GM18511 (cell line): Measurements from ENCODE around the gene HDHD3.
"Not testable (repeated sequence)": the region's sequence is repeated elsewhere in the genome, so short reads cannot be mapped to it uniquely, and the experiment has no call there.

ENCODE experiments used
- ATAC-seq: cut with Tn5 transposase; IDR thresholded peaks from one replicate; pipeline ENCODE4 v1.9.1; 2021; ENCODE audit warnings: mild to moderate bottlenecking, moderate library complexity; ENCODE audit not compliant: unreplicated experiment

HDHD3 gene

DNA sequence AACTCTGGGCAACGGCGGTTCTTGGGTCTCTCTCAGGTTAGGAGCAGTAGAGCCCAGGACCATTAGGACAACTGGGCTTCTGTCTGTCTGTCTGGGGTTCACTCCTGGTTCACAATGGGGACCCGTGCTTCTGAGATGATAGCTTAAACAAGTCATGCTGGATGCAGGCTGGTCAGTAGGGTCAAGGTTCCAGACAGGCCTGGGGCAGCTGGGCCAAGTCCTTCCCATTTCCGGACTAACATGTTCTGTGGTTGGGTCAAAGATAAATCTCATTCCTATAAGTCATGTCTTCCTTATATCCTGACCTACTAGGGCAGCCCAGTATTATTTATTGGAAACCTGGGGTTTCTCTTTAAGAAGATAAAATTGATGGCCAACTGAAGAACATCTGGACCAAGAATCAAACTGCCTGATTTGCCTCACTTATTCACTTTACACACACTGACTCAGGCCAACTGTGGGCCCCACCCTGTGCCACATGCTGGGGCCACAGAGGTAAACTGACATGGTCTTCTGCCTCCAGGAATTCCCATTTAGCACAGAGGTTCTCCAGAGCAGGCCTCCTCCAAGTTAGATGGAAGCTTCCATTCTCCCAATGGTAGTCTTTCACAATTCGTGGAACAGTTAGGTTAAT, 8.3 kb downstream of the HDHD3 start:
- no peak for ATAC-seq

DNA sequence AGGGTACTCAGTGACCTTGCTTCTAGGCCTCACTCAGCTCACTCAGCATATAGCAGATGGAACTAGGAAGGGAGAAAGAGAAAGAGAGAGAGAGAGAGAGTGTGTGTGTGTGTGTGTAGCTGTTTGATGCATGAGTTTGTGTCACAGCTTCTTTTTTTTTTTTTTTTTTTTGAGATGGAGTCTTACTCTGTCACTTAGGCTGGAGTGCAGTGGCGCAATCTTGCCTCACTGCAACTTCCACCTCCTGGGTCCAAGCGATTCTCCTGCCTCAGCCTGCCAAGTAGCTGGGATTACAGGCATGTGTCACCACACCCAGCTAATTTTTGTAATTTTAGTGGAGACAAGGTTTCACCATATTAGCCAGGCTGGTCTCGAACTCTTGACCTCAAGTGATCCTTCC, 11.1 kb downstream of the HDHD3 start:
- ATAC-seq = not testable (repeated sequence)

DNA sequence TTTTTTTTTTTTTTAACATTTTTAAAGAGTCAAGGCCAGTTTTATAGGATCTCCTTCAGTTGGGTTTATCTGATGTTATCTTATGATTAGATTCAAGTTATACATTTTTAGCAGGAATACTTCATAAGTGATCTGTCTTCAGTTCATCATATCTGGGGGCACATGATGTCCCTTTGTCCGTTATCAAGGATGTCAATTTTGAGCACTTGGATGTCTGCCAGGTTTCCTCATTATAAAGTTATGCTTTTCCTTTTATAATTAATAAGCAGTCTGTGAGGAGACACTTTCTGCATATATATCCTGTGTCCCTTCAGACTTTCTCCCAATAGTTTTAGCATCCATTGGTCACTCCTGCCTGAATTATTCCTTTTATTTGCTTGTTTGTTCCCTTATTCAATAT, 11.8 kb downstream of the HDHD3 start:
- ATAC-seq = no peak

DNA sequence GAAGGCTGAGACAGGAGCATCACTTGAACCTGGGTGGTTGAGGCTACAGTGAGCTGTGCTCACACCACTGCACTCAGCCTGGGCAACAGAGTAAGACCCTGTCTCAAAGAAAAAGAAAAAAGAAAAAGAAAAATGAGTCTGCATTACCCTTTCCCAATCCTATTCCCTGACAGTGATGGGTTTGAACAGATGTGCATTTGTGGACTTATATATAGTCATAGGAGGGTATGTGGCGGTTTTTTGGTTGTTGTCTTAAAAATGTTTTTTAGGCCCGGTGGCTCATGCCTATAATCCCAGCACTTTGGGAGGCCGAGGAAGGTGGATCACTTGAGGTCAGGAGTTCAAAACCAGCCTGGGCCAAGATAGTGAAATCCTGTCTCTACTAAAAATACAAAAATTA, 13.4 kb downstream of the HDHD3 start:
- ATAC-seq = no peak

DNA sequence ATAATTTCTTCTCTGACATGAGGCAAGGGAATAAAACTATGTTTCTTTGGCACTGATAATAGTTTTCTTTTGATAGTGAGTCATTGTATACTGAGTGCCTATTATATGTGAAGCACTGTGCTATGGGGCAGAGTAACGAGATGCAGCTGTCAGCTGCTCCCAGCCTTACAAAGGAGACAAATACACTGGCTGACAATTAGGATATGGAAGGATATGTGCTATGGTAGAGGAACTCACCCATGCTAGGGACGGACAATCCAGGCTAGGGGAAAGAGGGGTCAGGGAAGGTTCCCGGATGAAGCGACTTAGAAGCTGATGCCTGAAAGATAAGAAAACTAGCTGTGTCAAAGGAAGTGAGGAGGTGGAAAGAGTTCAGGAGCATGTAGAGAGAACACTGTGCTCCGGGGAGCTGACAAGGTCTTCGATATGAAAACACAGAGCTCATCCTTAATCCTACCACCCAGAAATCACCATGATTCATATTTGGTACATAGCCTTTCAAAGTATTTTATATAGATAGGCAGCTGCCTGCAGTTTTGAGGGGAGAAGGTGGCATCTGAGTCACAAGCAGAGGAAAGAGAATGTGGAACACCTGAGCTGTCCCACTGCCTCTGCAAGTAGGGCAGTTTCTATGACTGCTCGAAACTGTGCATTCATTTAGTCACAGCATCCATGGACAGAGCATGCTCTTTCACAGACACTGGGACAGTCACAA, 15.3 kb downstream of the HDHD3 start:
- ATAC-seq = no peak

DNA sequence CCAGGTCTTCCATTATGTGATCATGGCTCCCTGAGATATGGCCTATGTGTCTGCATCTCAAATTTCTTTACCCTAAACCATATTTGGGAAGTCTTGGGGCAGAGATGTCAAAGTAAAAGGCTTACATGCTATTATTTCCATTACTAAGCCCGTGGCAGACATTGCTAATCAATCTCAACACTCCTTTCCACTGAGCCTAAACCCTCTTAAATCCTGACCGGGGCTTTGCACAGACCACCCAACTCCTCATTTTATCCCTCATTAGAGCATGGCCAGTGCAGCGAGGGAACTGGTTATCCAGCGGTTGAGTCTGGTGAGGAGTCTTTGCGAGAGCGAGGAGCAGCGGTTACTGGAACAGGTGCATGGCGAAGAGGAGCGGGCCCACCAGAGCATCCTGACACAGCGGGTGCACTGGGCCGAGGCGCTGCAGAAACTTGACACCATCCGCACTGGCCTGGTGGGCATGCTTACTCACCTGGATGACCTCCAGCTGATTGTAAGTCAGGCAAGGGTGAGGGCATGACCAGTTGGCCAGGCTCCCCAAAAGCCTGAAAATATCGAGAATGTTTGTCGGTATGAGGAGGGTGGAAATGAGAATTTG, 16.4 kb downstream of the HDHD3 start:
- no peak for ATAC-seq

DNA sequence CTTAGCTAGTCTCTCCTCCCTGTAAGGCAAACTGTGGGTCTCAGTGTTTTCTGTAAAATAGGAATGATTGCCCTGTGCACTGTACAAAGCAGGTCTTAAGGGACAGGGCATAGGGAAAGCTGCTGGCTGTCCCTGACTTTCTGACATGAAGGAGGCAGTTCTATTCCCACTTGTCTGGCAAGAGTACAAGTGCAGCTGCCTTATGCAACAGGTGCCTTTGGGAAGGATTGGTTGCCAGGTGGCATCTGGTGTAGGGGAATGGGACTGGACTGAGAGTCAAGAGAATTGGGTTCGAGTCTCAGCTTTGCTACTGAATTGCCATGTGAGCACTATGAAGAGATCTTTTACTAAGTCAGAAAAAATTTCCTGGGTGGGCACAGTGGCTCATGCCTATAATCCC, 17.4 kb downstream of the HDHD3 start:
- ATAC-seq = no peak

DNA sequence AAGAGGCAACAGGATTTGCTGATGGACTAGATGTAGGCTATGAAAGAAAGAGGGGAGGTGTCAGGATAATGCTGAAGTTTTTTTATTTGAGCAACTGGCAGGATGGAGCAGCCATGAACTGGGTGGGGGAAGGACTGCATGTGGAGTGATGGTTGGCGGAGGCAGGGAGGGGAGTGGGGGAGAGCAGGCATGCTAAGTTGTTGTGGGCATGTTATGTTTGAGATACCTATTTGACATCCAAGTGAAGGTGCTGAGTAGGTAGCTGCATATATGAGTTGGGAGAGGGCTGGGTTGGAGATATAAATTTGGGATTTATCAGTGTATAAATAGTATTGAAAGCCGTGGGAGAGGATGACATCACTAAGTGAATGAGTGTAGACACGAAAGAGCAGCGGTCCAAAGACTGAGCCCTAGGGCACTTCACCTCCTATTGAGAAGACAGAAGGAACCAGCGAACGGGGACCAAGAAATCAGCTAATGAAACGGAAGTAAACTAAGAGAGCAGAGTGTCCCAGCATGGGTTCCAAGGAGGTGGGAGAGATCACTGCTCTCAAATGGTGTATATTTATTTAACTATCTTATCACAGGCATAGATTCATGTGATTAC, 20.0 kb downstream of the HDHD3 start:
- ATAC-seq = no peak

DNA sequence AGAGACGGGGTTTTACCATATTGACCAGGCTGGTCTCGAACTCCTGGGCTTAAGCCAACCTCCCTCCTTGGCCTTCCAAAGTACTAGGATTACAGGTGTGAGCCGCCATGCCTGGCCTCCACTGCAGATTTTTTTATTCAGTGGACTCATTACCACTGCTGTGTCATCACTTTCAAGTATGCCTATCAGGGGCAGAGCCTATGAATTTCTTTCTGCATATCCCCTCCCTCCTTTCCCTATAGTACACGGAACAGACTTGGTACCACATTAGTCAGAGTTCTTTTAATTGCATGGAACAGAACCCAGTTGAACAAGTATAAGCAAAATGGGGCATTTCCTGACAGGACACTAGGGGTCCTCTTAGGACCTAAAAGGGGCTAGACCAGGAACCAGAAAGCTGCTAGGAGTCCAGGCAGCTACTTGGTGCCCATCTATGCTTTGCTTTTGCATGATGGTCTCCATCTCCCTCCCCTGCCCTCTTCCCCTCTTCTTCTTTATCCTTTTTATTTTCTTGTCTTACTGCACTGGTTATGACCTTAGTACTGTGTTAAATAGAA, 21.7 kb downstream of the HDHD3 start:
- ATAC-seq = no peak

DNA sequence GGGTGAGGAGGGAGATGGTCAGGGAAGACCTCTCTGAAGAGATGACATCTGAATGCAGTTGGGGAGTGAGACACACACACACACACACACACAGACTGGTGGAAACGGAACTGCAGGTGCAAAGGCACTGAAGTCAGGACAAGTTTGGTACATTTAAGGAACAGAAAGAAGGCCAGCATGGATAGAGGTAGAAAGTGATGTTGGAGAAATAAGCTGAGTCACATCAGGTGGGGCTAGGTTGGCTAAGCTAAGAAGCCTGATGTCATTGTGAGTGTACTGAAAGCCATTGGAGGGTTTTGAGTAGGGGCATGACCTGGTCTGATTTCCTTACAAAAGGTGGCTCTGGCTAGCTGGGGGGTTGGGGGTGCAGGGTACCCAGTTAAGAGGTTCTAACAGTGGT, 24.4 kb downstream of the HDHD3 start:
- ATAC-seq = no peak

DNA sequence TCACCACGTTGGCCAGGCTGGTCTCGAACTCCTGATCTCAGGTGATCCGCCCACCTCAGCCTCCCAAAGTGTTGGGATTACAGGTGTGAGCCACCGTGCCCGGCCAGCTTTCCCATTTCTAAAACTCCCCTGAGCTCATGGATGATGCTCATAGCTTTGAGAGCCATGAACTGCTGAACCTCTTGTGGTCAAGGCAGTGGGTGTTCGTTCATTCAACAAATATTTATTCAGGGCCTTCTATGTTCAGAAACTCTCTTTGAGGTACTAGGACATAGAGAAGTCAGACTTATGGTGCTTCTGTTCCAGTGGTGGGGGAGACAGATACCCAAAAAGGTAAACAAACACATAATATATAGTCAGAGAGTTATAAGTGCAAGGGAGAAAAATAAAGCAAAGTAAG, 24.8 kb downstream of the HDHD3 start:
- ATAC-seq = no peak

DNA sequence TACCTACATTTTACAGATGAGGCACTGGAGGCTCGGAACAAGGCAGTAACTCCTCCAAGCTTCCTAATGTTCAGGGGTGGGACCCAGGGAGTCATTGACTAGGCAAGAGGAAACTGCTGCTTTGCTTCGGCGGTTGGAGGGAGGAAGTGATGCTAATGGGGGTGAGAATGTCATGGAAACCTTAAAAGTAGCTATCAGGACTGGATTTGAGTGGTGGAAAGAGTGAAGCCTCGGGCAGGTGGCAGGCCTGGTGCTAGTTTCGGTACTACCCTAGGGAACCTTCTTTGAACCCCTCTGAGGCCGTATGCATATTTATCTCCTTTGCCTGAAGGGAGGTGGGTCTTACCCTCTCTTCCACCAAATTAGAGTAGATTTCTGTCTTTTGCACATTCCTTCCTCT, 25.8 kb downstream of the HDHD3 start:
- ATAC-seq = no peak

DNA sequence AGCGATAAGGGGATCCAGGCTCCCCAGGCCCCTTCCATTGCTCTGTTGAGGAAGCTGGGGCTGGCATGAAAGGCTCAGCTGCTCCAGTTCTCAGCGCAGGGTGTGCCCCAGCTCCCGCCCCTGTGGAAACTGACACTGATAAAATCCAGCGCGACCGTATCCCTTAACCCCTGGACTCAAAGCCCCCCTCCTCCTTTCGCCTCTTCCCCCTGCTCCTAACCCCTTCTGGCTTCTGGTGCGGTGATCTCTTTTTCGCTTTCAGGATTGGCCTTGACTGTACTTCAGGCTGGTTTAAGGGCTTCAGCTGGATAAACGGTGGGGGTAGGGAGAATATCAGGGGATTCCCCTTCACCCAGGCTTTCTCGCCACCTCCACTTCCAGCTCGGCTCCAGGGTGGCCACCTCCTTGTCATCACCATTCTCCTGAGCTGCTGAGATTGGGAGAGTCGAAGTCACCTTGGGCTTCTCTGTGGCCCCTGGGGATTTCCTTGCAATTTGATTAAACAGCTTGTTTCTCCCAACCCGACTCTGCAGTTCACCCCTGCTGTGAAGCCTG, 26.6 kb downstream of the HDHD3 start:
- no peak for ATAC-seq

DNA sequence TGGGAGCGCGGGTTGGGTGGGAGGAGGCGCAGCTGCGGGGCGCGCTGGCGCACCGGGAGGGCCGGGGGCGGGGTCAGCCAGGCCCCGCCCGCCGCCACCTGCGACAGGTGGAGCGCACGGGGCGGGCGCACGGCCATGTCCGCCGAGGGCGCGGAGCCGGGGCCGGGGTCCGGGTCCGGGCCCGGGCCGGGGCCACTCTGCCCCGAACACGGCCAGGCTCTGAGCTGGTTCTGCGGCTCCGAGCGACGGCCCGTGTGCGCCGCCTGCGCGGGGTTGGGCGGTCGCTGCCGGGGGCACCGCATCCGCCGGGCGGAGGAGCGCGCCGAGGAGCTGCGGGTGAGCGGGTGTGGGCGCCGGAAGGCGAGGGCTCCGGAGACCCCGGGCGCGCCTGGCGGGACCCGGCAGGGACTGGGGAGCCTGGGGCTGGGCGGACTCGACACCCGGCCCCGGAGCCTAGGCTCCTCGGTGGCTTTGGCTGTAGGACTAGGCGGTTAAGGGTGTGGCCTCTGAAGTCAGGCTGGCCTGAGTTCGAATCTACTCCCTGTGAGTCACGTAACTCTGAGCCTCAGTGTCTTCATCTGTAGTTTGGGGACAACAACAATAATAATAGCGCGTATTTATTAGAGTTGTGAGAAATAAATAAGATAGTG, 27.2 kb downstream of the HDHD3 start, which contains the start of gene BSPRY:
Gene BSPRY (plus strand): TSS at position 97 of the 650 bp plus-strand sequence. CDS start 39 bp downstream, at position 136.
- no peak for ATAC-seq

DNA sequence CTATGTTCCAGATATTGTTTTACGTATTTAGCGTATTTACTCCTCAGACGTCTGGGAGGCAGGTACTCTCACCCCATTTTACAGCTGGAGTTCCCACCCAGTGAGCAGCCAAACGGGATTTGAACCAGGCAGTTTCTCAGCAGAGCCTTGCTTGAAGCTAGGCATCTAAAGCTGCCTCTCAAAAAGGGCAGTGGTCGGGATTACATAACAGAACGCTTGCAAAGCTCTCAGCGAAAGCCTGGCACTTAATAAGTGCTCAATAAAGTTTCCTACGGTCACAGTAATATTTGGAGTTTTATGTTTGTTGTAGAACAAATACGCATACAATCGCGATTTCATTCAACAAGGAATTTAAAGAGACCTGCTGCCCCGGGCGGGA, 27.7 kb downstream of the HDHD3 start:
- no peak for ATAC-seq

DNA sequence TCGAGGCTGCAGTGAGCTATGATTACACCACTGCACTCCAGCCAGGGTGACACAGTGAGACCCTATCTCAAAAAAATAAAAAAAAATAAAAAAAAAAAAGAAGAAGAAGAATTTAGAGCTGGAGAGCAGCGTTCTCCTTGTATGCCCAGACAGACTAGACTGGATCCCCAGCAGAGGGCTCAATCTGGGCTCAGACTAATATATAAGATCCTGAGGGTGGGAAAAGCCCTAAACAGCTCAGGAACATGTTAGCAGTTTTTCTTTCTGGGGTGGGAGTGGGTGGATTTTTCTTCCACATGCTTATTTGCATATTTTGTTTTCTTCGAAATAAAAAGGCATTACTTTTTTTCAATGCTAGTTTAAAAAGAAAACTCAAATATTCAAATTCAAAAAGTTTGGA, 28.3 kb downstream of the HDHD3 start:
- no peak for ATAC-seq

DNA sequence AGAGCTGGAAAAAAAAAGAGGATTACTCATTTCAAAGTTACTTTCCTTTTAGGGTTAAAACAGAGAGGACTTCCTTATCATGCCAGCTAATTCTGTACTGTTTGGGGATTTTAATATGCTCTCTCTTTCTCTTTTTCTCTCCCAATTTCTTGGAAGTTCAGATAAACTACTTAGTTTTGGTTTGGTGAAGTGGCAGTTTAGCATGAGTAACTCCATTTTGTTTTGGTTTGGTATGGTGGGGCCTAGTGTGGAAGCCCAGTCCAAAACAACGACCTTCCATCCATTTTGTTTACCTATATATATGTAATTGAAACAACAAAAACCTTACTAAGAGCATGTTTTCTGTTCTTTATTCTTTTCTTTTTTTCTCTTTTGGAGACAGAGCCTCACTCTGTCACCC, 31.1 kb downstream of the HDHD3 start:
- ATAC-seq = no peak

DNA sequence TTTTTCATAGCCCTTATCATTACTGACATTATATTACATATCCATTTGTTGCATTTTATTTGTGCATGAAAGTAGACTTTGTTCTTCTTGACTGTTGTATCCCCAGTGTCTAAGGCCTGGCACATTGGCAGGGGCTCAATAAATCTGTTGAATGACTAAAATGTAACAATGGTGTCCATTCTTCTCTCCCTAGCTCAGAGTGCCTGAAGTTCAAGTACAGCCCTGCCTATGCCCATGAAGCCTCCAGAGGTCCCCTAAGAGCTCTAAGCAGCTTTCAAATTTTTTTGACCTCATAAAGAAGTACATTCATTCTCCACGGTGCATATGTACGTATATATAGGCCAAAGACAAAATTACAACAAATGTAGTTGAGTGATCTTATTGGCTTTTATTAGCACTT, 31.6 kb downstream of the HDHD3 start:
- ATAC-seq = no peak

DNA sequence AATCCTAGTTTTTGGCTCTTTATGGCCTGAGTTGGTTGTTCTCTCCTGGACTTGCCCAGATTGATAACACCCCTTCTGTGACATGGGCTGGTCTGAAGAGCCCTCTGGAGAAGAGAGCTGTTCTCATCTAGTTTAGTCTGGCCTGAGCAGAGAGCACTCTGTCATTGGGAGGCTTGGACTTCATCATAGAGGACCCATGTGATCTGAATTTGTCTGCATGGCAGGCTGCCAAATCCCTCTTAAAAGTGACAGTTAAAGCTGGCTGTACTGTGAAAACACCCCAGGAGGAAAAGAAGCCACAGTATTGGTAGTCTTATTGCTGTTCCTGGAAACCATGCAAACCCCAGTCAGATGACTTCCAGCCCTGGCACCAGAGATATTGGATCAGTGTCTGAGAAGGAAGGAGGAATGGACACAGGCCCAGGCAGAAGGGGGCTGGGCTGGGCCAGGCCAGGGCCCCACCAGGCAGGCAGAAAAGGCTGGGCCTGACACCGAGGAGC, 33.0 kb downstream of the HDHD3 start:
- ATAC-seq = no peak

DNA sequence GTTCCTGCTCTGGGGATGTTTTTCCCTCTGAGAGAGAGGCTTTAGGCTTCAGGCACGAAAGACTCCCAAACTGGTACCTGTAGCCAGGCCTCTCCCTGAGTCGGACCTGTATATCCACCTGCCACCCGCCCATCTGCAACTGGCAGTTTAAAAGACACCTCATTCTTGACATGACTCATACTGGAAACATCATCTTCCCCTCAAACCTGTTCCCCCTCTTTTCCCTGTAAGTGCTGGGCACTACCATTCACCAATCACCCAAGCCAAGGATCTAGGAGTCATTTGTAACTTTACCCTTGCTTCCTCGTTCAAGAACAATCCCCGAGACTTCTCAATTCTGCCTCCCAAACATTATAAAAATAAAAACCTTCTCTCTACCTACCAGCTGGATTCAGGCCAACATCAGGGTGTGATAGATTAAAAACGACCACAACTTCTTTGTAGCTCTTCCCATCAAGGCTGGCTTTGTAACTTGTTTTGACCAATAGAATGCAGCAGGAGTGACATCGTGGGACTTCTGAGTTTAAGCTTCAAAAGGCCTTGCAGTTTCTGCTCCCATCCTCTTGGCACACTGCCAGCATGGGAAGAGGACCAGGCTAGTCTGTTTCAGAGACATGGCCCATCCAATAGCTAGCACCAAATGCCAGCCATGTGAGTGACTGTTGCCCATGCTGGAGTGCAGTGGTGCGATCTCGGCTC, 34.9 kb downstream of the HDHD3 start:
- ATAC-seq = no peak
